ENCODE results near the gene SERPINA3.

The SERPINA3 gene

GRCh38 chr14:94650806-94651805 is 38.9 kb downstream of the SERPINA3 start:
- DNase-seq (ENCODE audit: low read depth in 3 of 3, low spot score in 1 of 3) = no peak

DNA sequence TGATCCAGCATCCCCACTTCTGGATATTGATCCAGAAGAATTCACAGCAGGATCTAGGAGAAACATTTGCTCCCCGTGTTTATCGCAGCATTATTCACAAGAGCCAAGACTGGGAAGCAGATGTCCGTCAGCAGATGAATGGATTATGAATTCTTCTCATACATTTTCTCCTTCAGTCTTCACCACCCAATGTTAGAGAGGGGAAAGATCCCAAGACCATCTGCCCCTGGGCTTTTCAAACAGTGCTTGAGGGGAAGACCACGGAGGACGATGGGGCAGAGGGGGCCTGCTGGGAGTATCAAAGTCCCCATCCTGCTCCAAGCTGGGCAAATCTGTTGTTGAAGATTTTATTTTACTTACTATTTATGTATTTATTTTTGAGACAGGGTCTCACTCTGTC is 41.1 kb downstream of the SERPINA3 start:
- no peak for DNase-seq (ENCODE audit: low read depth in 3 of 3, low spot score in 1 of 3)

DNA sequence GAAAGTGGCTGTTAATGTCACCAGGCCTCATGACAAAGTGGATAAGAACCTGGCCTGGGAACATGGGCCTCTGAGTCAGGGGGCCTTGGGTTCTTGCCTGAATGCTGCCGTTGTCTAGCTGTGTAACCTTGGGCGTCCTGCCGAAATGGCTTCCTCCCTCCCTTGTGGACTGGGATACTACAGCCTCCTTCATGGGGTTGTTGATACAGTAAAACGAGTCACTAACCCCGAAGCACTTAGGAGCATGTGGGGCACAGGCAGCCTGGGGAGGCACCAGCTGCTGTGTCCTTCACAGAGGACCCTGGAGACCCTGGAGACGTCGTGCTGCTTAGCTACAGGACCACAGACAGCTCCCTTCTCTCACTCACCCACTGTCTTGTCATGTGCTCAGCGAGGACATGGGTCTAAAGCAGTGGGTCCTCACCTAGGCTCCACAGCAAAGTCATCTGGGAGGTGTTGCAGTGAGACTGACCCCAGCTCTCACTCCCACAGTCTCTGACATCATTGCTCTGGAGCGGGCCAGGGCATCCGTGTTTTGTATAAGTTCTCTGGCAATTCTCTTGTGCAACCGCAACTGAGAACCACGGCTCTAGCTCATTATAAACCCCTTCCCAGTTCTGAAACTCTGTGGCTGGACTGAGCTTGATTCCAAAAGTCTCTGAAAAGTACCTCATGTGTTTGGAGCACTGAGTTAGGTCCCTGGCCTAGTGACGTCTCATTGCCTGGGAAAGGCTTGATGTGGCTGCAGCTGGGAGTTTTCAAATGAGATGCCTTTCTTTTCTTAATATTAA is 42.1 kb downstream of the SERPINA3 start:
- no peak for DNase-seq (ENCODE audit: low read depth in 3 of 3, low spot score in 1 of 3)

- no peak for DNase-seq (ENCODE audit: low read depth in 3 of 3, low spot score in 1 of 3)
These were observed 43.0 kb downstream of the SERPINA3 start for GRCh38 chr14:94655169-94655710.

- DNase-seq (ENCODE audit: low read depth in 3 of 3, low spot score in 1 of 3) = no peak
These were observed 43.9 kb downstream of the SERPINA3 start for GRCh38 chr14:94656043-94656442.

DNA sequence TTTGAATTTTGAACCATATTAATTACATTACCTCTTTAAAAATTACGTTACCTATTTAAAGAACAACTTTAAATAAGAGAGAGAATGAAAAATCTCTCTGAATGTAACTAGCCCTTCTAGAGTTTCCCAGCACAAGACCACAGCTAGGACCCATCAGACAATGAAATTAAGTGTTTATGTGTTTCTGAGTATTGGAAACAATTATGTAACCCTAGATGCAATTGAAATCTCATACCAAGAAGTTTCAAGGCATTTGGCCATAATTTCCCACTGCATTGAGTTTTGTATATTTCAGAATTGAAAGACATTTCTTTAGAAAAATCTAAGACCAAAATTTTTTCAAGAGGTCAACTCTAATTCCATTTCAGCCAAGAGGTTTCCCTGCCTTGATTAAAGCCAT is 47.1 kb downstream of the SERPINA3 start:
- no peak for DNase-seq (ENCODE audit: low read depth in 3 of 3, low spot score in 1 of 3)

GRCh38 chr14:94659901-94660300 is 47.7 kb downstream of the SERPINA3 start:
- DNase-seq (ENCODE audit: low read depth in 3 of 3, low spot score in 1 of 3) = no peak

GRCh38 chr14:94660306-94660946 is 48.2 kb downstream of the SERPINA3 start:
- no peak for DNase-seq (ENCODE audit: low read depth in 3 of 3, low spot score in 1 of 3)

DNA sequence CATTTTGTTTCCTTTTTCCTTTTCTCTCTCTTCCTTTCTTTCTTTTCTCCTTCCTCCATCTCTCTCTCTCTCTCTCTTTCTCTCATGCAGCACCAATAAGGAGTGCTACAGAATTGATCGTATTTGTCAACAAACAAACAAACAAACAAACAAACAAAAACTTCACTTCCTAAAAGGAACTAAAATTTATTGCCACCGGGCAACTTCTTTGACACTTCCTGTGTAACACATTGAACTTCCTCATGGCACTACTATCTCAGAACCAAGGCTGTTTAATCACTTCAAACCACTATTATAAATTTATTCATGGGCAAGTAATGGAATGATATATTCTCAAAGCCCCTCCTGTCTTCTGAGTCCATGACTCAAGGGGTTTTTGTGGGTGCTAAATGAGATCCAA is 51.3 kb downstream of the SERPINA3 start:
- no peak for DNase-seq (ENCODE audit: low read depth in 3 of 3, low spot score in 1 of 3)

DNA sequence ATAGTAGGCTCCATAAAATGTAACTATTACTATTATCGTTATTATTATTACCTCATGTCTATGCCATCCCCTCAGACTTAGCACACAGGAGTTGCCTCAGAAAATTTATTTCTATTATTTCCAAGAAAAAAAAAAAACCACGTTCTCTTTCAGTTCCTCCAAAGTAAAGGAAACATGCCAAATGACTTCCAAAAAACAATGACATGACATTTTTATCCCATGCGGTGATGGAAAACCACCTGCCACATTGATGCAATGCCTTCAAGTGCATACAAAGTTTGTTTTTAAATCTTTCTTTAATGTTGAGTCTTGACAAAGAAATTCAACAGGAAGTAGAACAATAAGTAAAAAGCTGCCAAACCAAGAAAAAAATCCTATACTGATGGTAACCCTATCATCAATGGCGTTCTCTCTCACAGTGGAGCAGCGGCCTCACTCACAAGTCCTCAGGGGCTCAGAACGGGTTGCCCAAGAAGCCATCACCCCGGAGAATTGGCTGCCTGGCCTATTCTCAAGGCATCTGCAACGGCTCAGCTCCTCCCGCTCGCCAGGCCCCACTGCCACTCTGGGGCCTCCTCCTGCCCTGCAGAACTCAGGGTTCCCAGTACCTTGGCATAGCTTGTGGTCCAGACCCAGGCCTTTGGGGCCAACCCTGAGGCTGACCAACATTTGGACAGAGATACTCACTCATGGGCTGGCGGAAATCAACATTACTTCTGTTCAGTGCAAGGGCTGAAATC is 51.9 kb downstream of the SERPINA3 start:
- DNase-seq (ENCODE audit: low read depth in 3 of 3, low spot score in 1 of 3) = no peak

DNA sequence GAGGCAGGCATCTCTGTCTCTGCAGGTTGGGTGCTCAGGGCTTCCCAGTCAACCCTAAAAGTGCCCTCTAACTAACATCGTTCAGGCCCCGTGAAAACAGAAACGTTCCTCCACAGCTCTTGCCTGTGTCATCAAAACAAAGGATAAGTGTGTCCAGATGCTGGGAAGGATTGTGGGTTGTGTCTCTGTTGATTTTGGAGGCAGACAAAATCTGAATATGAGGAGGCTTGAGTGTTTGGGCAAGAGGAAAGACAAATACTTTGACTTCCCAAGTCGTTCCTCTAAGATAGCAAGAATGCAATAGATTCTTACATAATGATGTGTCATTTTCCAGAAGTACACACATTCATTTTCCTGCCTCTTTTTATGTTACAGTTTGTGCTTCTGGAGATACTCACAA is 52.9 kb downstream of the SERPINA3 start:
- no peak for DNase-seq (ENCODE audit: low read depth in 3 of 3, low spot score in 1 of 3)

DNA sequence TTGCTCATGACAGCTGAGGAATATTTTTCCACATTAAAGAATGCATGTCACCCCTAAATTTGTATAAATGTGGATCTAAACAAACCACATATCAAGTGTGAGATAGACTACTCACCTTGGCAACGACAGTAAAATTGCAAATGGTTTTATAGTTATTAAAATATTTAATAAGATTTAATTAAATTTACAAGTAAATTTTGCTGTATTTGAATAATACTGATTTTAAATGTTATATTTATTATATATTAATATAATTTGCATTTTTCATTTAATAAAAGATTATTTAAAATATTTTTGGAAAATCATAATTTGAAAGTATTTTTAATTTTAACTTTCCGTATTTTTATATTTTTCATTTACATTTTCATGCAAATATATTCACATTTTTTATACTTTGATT is 53.4 kb downstream of the SERPINA3 start:
- no peak for DNase-seq (ENCODE audit: low read depth in 3 of 3, low spot score in 1 of 3)

DNA sequence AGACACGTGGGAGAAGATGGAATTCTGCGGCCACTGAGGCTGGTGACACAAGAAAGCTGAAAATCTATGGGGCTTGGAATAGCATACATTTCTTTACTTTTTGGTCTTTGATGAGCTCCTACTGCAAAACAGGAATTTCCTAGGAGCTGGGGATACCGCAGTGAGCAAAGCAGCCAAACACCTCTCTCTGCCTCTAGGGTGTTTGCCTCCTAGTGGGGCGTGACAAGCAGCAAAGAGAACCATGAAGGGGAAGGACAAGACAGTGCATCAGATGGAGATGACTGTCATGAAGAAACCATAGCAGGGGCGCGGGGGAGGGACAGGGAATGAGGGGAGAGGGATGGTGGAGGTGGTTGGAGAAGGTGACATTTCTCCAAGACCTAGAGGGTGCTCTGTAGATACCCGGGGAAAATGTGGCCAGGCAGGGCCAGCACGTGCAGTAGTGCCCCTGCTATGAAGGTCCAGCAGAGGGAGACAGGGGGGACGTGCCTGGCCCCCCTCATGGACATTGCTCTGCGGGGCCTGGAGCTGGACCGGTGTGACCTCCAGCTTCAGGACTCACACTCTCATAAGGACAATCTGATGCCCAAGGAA is 58.6 kb downstream of the SERPINA3 start:
- DNase-seq (ENCODE audit: low read depth in 3 of 3, low spot score in 1 of 3) = no peak

DNA sequence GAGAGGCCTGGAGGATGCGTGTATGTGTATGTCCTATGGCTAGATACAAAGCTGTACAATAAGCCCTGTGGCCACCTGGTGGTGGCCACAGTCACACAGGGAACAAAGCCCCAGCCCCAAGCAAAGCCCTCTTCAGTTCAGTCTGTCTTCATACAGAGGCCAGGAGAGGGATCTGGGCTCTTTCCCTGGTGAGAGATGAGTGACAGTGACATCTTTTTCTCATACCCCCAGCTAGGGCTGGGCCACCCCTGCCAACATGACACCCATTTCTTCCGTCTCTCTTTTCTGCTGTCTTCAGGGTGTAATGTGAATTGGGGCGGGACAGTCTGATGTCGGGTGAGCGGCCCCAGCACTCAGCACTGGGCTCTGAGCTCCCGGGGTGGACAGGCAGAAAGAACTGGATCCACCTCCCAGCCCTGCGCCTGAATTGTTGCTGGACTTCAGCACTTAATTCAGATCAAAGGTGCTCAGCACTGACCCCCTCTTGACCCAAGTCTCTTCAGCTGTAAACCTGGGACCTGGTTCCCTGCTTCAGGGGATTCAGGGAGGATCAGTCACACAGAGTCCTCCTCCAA is 59.8 kb downstream of the SERPINA3 start:
- no peak for DNase-seq (ENCODE audit: low read depth in 3 of 3, low spot score in 1 of 3)

- no peak for DNase-seq (ENCODE audit: low read depth in 3 of 3, low spot score in 1 of 3)
These were observed 60.9 kb downstream of the SERPINA3 start for GRCh38 chr14:94673071-94673470.

Measured in stimulated activated CD4-positive, alpha-beta T cell treated with anti-CD3 and anti-CD28 coated beads, TNF-alpha, amount 100 ng/mL, for 1 hour (primary cell).